ENCODE data around the gene ANG. TPM values are rescaled to one million over a fixed set of nuclear protein-coding genes. Genes with fewer than 3 reads are reported as not detected.

The ANG gene
- total and polyA plus RNA-seq, 10 of the 15 experiments (the other 5 are each of a cell fraction or from before 2014, with no cell fraction given) = 1.0 to 5.9 (median 2.2) TPM

DNA sequence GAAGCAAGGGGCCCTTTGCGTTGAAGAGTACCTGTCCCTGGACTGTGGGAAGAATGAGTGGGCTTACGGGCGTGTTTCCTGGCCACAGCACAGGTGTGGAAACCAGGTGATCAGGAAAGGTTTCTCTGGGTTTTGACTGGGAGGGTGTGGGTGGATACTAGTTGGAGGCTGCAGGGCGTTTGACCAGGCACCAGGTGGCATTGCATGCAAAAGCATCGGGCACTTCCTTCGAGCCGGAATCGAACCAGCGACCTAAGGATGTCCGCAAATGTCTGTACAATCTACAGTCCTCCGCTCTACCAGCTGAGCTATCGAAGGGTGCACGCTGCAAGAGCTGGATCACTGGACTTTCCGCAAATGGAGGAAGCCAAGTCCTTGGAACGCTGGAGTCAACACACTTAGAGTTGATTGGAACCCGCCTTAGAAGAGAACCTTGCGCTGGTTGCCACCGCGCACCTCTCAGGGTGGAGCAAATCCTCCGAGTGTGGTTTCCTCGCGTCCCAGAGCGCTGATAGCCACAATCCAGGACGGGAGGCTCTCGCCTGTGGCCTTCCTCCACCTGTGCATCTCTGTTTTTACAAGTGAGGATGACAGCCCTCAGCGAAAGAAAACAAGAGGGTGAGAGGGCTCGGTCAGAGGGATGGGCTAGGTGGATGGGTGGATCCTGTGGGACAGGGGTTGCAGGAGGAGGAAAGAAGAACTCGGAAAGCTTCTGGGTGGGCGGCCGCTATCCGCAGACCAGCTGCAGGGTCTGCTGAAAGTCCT, 25.4 kb upstream of the ANG start (continued):
- no peak for TF ChIP-seq RCOR1 (conservative IDR thresholded peaks at IDR 0.05; ENCODE audit: low read depth, low read length)
- no peak for TF ChIP-seq NR2C1 (IDR thresholded peaks at IDR 0.05)
- 0 out of 2 replicates have a peak, but pooled peaks have one; percentile 32 for TF ChIP-seq POLR2A (IDR thresholded peaks at IDR 0.05; ENCODE audit: low read depth, low read length)
- TF ChIP-seq, protein P1, sequence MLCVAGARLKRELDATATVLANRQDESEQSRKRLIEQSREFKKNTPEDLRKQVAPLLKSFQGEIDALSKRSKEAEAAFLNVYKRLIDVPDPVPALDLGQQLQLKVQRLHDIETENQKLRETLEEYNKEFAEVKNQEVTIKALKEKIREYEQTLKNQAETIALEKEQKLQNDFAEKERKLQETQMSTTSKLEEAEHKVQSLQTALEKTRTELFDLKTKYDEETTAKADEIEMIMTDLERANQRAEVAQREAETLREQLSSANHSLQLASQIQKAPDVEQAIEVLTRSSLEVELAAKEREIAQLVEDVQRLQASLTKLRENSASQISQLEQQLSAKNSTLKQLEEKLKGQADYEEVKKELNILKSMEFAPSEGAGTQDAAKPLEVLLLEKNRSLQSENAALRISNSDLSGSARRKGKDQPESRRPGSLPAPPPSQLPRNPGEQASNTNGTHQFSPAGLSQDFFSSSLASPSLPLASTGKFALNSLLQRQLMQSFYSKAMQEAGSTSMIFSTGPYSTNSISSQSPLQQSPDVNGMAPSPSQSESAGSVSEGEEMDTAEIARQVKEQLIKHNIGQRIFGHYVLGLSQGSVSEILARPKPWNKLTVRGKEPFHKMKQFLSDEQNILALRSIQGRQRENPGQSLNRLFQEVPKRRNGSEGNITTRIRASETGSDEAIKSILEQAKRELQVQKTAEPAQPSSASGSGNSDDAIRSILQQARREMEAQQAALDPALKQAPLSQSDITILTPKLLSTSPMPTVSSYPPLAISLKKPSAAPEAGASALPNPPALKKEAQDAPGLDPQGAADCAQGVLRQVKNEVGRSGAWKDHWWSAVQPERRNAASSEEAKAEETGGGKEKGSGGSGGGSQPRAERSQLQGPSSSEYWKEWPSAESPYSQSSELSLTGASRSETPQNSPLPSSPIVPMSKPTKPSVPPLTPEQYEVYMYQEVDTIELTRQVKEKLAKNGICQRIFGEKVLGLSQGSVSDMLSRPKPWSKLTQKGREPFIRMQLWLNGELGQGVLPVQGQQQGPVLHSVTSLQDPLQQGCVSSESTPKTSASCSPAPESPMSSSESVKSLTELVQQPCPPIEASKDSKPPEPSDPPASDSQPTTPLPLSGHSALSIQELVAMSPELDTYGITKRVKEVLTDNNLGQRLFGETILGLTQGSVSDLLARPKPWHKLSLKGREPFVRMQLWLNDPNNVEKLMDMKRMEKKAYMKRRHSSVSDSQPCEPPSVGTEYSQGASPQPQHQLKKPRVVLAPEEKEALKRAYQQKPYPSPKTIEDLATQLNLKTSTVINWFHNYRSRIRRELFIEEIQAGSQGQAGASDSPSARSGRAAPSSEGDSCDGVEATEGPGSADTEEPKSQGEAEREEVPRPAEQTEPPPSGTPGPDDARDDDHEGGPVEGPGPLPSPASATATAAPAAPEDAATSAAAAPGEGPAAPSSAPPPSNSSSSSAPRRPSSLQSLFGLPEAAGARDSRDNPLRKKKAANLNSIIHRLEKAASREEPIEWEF (IDR thresholded peaks at IDR 0.05; ENCODE audit: insufficient replicate concordance, low read depth, low read length) = no peak
- TF ChIP-seq KLF5 (IDR thresholded peaks at IDR 0.05; ENCODE audit: partially characterized antibody) = no peak
- TF ChIP-seq HDAC6 (IDR thresholded peaks at IDR 0.05; ENCODE audit: unreplicated experiment) = no peak
- TF ChIP-seq SIX5 (IDR thresholded peaks at IDR 0.05; ENCODE audit: low read depth, low read length, severe bottlenecking) = no peak
- TF ChIP-seq TBL1XR1 (IDR thresholded peaks at IDR 0.05; ENCODE audit: low read depth, low read length) = peak; percentile 43; the same call in 1 of the 2 replicates
- TF ChIP-seq IRF4 (IDR thresholded peaks at IDR 0.05; ENCODE audit: low read depth, low read length) = peak; percentile 62; the same call in 1 of the 2 replicates
- no peak for TF ChIP-seq RB1 (IDR thresholded peaks at IDR 0.05; ENCODE audit: borderline replicate concordance)
- TF ChIP-seq, protein P2, sequence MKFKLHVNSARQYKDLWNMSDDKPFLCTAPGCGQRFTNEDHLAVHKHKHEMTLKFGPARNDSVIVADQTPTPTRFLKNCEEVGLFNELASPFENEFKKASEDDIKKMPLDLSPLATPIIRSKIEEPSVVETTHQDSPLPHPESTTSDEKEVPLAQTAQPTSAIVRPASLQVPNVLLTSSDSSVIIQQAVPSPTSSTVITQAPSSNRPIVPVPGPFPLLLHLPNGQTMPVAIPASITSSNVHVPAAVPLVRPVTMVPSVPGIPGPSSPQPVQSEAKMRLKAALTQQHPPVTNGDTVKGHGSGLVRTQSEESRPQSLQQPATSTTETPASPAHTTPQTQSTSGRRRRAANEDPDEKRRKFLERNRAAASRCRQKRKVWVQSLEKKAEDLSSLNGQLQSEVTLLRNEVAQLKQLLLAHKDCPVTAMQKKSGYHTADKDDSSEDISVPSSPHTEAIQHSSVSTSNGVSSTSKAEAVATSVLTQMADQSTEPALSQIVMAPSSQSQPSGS (IDR thresholded peaks at IDR 0.05; ENCODE audit: low read length) = no peak
- TF ChIP-seq WRNIP1 (IDR thresholded peaks at IDR 0.05; ENCODE audit: borderline replicate concordance, low read depth, low read length) = 0 out of 2 replicates have a peak, but pooled peaks have one; percentile 25
- peak in 1 of 2 experiments; percentile 45; a peak in 1 of 4 replicates for TF ChIP-seq EP300 (IDR thresholded peaks at IDR 0.05; ENCODE audit: borderline replicate concordance in 1 of 2, control insufficient read depth in 1 of 2, low read depth in 2 of 2, low read length in 2 of 2)
- TF ChIP-seq PAX5 (IDR thresholded peaks at IDR 0.05; ENCODE audit: borderline replicate concordance, low read depth, low read length) = no peak
- no peak for TF ChIP-seq CBX5 (IDR thresholded peaks at IDR 0.05; ENCODE audit: low read depth)
- TF ChIP-seq SREBF2 (IDR thresholded peaks at IDR 0.05; ENCODE audit: low read length) = peak; percentile 83
- TF ChIP-seq POLR2AphosphoS5 (IDR thresholded peaks at IDR 0.05; ENCODE audit: low read length) = peak; percentile 53; the same call in 1 of the 2 replicates
- TF ChIP-seq EGR1 (IDR thresholded peaks at IDR 0.05; ENCODE audit: borderline replicate concordance in 1 of 2, low read depth in 2 of 2, low read length in 2 of 2) = peak in 1 of 2 experiments; percentile 44; a peak in 1 of 3 replicates
- TF ChIP-seq, protein P3, sequence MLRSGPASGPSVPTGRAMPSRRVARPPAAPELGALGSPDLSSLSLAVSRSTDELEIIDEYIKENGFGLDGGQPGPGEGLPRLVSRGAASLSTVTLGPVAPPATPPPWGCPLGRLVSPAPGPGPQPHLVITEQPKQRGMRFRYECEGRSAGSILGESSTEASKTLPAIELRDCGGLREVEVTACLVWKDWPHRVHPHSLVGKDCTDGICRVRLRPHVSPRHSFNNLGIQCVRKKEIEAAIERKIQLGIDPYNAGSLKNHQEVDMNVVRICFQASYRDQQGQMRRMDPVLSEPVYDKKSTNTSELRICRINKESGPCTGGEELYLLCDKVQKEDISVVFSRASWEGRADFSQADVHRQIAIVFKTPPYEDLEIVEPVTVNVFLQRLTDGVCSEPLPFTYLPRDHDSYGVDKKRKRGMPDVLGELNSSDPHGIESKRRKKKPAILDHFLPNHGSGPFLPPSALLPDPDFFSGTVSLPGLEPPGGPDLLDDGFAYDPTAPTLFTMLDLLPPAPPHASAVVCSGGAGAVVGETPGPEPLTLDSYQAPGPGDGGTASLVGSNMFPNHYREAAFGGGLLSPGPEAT (IDR thresholded peaks at IDR 0.05; ENCODE audit: low read depth) = 0 out of 2 replicates have a peak, but pooled peaks have one; percentile 30
- TF ChIP-seq SMC3 (IDR thresholded peaks at IDR 0.05; ENCODE audit: borderline replicate concordance, low read length) = peak; percentile 76; the same call in 1 of the 2 replicates
- peak; percentile 60 for TF ChIP-seq MXI1 (IDR thresholded peaks at IDR 0.05; ENCODE audit: low read depth, low read length)
- no peak for TF ChIP-seq PML (IDR thresholded peaks at IDR 0.05; ENCODE audit: low read length)
- TF ChIP-seq BACH1 (IDR thresholded peaks at IDR 0.05; ENCODE audit: borderline replicate concordance) = no peak
